GM12872 (cell line): Measurements from ENCODE around the gene HS6ST2.

Experiments used
- TF ChIP-seq, protein P1 (sequence below): IDR thresholded peaks from 3 replicates; pipeline ENCODE4 v1.5.1; 2011; ENCODE audit warnings: low read depth, mild to moderate bottlenecking, low read length, moderate library complexity; ENCODE audit not compliant: insufficient read depth

Gene HS6ST2

DNA sequence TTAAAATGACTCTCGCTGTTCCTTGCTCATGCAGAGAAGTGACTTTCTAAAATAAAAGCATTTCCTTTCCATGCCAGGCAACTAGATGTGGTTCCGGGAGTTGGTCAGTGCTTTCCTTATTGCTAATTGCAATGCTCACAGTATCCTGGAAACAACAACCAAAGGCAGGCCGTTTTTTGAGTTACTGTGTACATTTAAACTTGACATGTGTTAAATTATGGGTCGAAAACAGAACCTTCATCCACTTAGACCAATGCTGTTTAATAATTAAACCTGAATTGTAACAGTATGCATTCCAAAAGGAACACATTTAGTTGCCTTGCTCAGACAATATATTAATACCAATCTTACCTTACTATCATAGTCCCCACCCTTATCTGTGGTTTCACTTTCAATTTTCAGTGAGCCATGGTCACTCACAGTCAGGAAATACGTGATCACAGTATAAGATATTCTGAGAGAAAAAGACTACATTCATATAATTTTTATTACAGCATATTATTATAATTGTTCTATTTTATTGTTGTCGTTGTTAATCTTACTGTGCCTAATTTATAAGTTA is 102.6 kb downstream of the HS6ST2 start:
- TF ChIP-seq, protein P1, sequence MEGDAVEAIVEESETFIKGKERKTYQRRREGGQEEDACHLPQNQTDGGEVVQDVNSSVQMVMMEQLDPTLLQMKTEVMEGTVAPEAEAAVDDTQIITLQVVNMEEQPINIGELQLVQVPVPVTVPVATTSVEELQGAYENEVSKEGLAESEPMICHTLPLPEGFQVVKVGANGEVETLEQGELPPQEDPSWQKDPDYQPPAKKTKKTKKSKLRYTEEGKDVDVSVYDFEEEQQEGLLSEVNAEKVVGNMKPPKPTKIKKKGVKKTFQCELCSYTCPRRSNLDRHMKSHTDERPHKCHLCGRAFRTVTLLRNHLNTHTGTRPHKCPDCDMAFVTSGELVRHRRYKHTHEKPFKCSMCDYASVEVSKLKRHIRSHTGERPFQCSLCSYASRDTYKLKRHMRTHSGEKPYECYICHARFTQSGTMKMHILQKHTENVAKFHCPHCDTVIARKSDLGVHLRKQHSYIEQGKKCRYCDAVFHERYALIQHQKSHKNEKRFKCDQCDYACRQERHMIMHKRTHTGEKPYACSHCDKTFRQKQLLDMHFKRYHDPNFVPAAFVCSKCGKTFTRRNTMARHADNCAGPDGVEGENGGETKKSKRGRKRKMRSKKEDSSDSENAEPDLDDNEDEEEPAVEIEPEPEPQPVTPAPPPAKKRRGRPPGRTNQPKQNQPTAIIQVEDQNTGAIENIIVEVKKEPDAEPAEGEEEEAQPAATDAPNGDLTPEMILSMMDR: no peak

DNA sequence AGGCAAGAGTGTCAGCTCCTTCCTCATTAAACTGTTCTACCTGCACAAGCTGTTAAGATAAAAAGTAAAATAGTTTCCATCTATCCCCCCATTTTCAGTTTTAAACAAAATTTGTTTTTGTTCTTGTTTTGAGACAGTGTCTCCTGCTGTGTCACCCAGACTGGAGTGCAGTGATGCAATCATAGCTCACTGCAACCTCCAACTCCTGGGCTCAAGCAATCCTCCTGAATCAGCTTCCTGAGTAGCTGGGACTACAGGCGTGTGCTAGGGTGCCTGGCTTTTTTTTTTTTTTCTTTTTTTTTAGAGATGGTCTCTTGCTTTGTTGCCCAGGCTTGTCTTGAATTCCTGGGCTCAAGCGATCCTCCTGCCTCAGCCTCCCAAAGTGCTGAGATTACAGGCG is 105.4 kb downstream of the HS6ST2 start:
- TF ChIP-seq, protein P1: no peak

DNA sequence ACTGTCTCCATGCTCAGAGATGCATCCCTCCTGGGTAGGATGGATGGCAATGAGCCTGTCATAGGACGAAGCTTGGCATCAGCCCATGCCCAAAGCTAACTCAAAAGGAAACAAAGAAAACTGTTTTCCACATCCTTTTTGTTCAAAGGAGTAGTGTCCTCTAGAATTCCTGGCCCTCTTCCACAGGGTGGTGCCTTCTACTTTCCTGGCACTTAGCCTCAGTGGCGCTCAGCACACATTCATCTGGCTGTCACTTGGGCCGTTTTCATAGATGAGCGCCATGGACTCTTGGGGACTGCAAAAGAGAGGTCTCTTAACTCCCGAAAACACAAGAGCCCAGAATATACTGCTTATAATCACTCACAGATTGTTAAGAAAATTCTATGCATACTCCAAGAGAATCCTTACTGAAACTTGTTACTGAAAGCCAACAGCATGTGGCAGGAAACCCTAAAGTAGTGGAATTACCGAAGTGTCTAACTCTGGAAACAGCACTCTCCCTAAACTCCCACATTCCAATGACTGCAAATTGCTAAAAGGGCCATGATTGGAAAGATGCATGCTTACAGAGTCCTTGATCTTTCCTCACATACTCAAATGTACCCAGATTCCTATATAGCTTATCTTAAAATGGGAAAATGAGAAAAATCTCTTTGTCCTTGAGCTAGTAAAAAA is 110.0 kb downstream of the HS6ST2 start:
- TF ChIP-seq, protein P1: no peak

DNA sequence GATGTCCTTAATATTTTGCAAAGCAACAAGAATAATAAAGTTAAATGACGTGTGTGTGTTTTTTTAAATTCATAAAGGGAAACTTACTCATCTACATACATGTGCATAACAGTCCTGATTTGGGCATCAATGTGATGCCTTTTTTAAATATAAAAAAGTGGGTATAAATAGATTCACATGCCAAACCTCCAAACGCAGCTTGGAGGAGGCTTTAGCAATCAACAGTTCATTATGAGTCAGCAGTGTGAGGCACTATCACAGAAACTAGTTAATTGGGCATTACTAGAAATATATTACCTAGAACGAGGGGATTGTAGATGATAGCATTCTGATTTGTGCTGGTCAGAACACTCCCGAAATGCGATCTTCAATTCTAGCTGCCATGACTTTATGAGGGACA is 115.1 kb downstream of the HS6ST2 start:
- TF ChIP-seq, protein P1: no peak

DNA sequence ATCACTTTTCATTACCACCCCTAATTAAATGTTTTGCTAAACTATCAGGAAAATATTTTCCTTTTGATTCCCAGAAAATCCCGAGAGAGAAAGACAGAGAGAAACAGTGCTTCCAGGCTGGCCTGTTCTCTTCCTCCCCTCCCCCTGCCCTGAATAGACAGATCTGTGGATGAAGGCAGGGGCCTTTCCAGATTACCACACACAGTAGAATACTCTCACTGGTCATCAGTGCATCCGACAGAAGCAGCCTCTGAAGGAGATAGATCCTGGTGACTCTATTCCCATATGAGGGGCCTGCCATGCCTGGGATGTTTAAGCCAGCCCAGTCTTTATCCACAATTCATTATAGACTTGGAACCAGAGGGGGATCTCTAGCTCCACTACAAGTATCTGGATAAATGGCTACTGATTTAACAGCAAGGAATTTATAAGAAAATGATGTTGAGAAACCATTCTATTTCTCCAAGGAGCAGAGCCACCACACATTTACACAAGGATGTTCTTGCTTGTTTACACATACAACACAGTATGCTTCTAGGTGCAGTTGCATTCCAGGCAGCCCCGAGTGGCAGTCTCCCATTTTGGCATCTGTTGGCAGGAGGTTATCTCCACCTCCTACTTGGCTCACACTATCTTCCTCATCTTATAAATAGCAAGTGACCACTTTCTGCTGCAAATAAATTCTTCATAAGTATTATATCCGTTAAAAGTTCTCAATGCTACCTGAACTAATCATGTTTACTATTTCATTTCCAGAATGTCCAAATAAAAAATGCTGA is 115.8 kb downstream of the HS6ST2 start:
- TF ChIP-seq, protein P1: no peak

DNA sequence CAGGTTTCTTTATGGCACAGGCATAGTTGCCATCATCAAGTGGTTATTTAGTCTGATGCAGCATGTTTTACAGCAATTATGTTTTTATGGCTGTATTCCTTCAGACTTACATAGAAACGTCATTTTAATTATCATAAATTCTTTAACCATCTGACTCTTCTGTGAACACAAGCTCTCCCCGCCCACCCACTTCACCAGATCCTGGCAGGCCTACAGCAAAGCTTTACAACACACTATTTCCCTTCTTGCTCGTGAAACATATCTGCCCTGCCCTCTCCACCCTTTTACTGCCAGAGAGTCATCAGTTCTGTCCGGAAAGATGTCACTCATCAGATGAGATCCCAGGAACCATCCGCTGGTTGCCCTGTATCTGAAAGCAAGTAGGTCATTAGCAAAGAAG is 120.5 kb downstream of the HS6ST2 start:
- TF ChIP-seq, protein P1: no peak

DNA sequence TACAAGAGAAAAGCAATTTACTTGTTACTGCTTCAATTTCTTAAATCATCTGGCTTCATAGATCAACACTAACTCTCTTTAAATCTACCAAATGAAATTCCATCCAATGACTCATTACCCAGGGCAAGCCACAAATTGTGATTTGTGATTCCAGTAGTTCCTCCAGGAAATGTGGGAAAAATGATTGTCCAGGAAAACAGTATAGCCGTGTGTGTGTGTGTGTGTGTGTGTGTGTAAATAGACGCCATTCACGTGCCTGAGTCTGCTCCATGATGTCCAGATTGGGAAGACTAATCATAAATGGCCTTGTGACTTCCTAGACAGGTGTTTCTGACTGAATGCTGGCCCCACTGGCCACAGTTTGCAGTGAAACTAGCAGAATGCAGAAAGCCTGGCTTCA is 121.3 kb downstream of the HS6ST2 start:
- TF ChIP-seq, protein P1: no peak
